Osteocyte (in vitro differentiated cells): ENCODE results near the gene TGFB1I1. TPM values are rescaled to one million over a fixed set of nuclear protein-coding genes. Genes with fewer than 3 reads are reported as not detected.
"Not testable (repeated sequence)": the region's sequence is repeated elsewhere in the genome, so short reads cannot be mapped to it uniquely, and the experiment has no call there.

Source experiments
- DNase-seq: peaks from one replicate; pipeline ENCODE4 v3.0.0; 2021; ENCODE audit warnings: mixed read lengths; ENCODE audit not compliant: unreplicated experiment; ENCODE audit errors: extremely low spot score
- H3K27ac Mint-ChIP-seq: one replicate; pipeline ENCODE4 v1.8.0; 2021; ENCODE audit warnings: mild to moderate bottlenecking, mixed read lengths; ENCODE audit not compliant: unreplicated experiment
- H3K27me3 Mint-ChIP-seq: one replicate; pipeline ENCODE4 v1.8.0; 2021; ENCODE audit warnings: mixed read lengths; ENCODE audit not compliant: unreplicated experiment
- H3K36me3 Mint-ChIP-seq: one replicate; pipeline ENCODE4 v1.8.0; 2021; ENCODE audit warnings: mixed read lengths; ENCODE audit not compliant: unreplicated experiment
- H3K4me1 Mint-ChIP-seq: one replicate; pipeline ENCODE4 v1.8.0; 2021; ENCODE audit warnings: mixed read lengths; ENCODE audit not compliant: unreplicated experiment
- H3K4me3 Mint-ChIP-seq: one replicate; pipeline ENCODE4 v1.8.0; 2021; ENCODE audit warnings: mild to moderate bottlenecking, moderate library complexity, mixed read lengths; ENCODE audit not compliant: unreplicated experiment
- H3K9me3 Mint-ChIP-seq: one replicate; pipeline ENCODE4 v1.8.0; 2021; ENCODE audit warnings: mixed read lengths; ENCODE audit not compliant: unreplicated experiment
- CTCF ChIP-seq: fragments of 200-600 bp; sonication (generic); IDR thresholded peaks from 2 replicates; pipeline ENCODE4 v1.5.0; 2021; ENCODE audit warnings: antibody characterized with exemption, mild to moderate bottlenecking, moderate library complexity
- total RNA-seq: library from RNA; stranded (reverse); gene quantifications from 2 replicates; pipeline ENCODE4 v1.2.1, GENCODE V29; 2021

TGFB1I1 gene
- total RNA-seq, 1 donor from 2014 or later, result 120 TPM

- DNase-seq, result no peak
- Mint-ChIP-seq H3K27me3 (no peaks in the 10 kb centered on the region), H3K4me3 (no peak overlapping the region), H3K9me3 (no peaks in the 10 kb centered on the region), H3K4me1 (peaks cover 10% of the 10 kb centered on the region), H3K27ac (no peak overlapping the region), H3K36me3 (peaks cover 15% of the 10 kb centered on the region)
- no peak for TF ChIP-seq CTCF
Measured at GRCh38 chr16:31480851-31481536, 9.0 kb downstream of the TGFB1I1 start.

- no peak for TF ChIP-seq CTCF
- DNase-seq, result no peak
- no peaks in the 10 kb centered on the region for H3K9me3 Mint-ChIP-seq
- H3K4me1 Mint-ChIP-seq, result peaks cover 12% of the 10 kb centered on the region
- peaks cover 3% of the 10 kb centered on the region for H3K27me3 Mint-ChIP-seq
- H3K36me3 Mint-ChIP-seq, result peaks cover 3% of the 10 kb centered on the region
- H3K4me3 Mint-ChIP-seq, result no peak within 1 kb of the TSS
- no peak within 1 kb of the TSS for H3K27ac Mint-ChIP-seq
Measured at GRCh38 chr16:31483081-31483480, 11.1 kb downstream of the TGFB1I1 start, which contains the start of gene SLC5A2. Gene SLC5A2, plus strand, starts transcription at chr16:31483123. Its CDS starts 14 bp downstream, at chr16:31483137.

- not testable (repeated sequence) for H3K9me3 Mint-ChIP-seq, H3K27me3 Mint-ChIP-seq, DNase-seq, H3K4me3 Mint-ChIP-seq, H3K36me3 Mint-ChIP-seq, H3K27ac Mint-ChIP-seq
- H3K4me1 Mint-ChIP-seq, result peaks cover 12% of the 10 kb centered on the region
Measured at GRCh38 chr16:31484048-31484447, 12.1 kb downstream of the TGFB1I1 start.

GRCh38 chr16:31484491-31485171, 12.7 kb downstream of the TGFB1I1 start:
- DNase-seq, result no peak
- H3K4me1 Mint-ChIP-seq, result peaks cover 15% of the 10 kb centered on the region
- H3K4me3 Mint-ChIP-seq, result no peak overlapping the region
- peaks cover under 1% of the 10 kb centered on the region for H3K36me3 Mint-ChIP-seq
- H3K27me3 Mint-ChIP-seq, result peaks cover 3% of the 10 kb centered on the region
- no peaks in the 10 kb centered on the region for H3K9me3 Mint-ChIP-seq
- TF ChIP-seq CTCF, result no peak
- H3K27ac Mint-ChIP-seq, result no peak overlapping the region

- H3K4me1 Mint-ChIP-seq, result peaks cover 15% of the 10 kb centered on the region
- H3K9me3 Mint-ChIP-seq, result no peaks in the 10 kb centered on the region
- no peak for TF ChIP-seq CTCF
- peaks cover 3% of the 10 kb centered on the region for H3K36me3 Mint-ChIP-seq
- peaks cover 3% of the 10 kb centered on the region for H3K27me3 Mint-ChIP-seq
- H3K27ac Mint-ChIP-seq, result no peak overlapping the region
- no peak overlapping the region for H3K4me3 Mint-ChIP-seq
- no peak for DNase-seq
Measured at GRCh38 chr16:31485571-31485970, 13.6 kb downstream of the TGFB1I1 start.
